Osteocyte (in vitro differentiated cells): ENCODE results near the gene CTNNA2. TPM values are rescaled to one million over a fixed set of nuclear protein-coding genes. Genes with fewer than 3 reads are reported as not detected.

Experiments
- DNase-seq: peaks from one replicate; pipeline ENCODE4 v3.0.0; 2021; ENCODE audit warnings: mixed read lengths; ENCODE audit not compliant: unreplicated experiment; ENCODE audit errors: extremely low spot score
- H3K27ac Mint-ChIP-seq: one replicate; pipeline ENCODE4 v1.8.0; 2021; ENCODE audit warnings: mild to moderate bottlenecking, mixed read lengths; ENCODE audit not compliant: unreplicated experiment
- H3K27me3 Mint-ChIP-seq: one replicate; pipeline ENCODE4 v1.8.0; 2021; ENCODE audit warnings: mixed read lengths; ENCODE audit not compliant: unreplicated experiment
- H3K36me3 Mint-ChIP-seq: one replicate; pipeline ENCODE4 v1.8.0; 2021; ENCODE audit warnings: mixed read lengths; ENCODE audit not compliant: unreplicated experiment
- H3K4me1 Mint-ChIP-seq: one replicate; pipeline ENCODE4 v1.8.0; 2021; ENCODE audit warnings: mixed read lengths; ENCODE audit not compliant: unreplicated experiment
- H3K4me3 Mint-ChIP-seq: one replicate; pipeline ENCODE4 v1.8.0; 2021; ENCODE audit warnings: mild to moderate bottlenecking, moderate library complexity, mixed read lengths; ENCODE audit not compliant: unreplicated experiment
- H3K9me3 Mint-ChIP-seq: one replicate; pipeline ENCODE4 v1.8.0; 2021; ENCODE audit warnings: mixed read lengths; ENCODE audit not compliant: unreplicated experiment
- total RNA-seq: library from RNA; stranded (reverse); gene quantifications from 2 replicates; pipeline ENCODE4 v1.2.1, GENCODE V29; 2021
- TF ChIP-seq, protein P1 (sequence below): fragments of 200-600 bp; sonication (generic); IDR thresholded peaks from 2 replicates; pipeline ENCODE4 v1.5.0; 2021; ENCODE audit warnings: antibody characterized with exemption, mild to moderate bottlenecking, moderate library complexity

Gene CTNNA2
- total RNA-seq, 1 donor from 2014 or later: not detected

- Mint-ChIP-seq H3K4me3 (no peak overlapping the region), H3K9me3 (no peaks in the 10 kb centered on the region), H3K4me1 (no peaks in the 10 kb centered on the region), H3K27me3 (peaks cover 3% of the 10 kb centered on the region), H3K36me3 (no peaks in the 10 kb centered on the region), H3K27ac (no peak overlapping the region)
- TF ChIP-seq, protein P1, sequence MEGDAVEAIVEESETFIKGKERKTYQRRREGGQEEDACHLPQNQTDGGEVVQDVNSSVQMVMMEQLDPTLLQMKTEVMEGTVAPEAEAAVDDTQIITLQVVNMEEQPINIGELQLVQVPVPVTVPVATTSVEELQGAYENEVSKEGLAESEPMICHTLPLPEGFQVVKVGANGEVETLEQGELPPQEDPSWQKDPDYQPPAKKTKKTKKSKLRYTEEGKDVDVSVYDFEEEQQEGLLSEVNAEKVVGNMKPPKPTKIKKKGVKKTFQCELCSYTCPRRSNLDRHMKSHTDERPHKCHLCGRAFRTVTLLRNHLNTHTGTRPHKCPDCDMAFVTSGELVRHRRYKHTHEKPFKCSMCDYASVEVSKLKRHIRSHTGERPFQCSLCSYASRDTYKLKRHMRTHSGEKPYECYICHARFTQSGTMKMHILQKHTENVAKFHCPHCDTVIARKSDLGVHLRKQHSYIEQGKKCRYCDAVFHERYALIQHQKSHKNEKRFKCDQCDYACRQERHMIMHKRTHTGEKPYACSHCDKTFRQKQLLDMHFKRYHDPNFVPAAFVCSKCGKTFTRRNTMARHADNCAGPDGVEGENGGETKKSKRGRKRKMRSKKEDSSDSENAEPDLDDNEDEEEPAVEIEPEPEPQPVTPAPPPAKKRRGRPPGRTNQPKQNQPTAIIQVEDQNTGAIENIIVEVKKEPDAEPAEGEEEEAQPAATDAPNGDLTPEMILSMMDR: no peak
- DNase-seq: no peak
Observed at GRCh38 chr2:79611448-79612016, 98.7 kb downstream of the CTNNA2 start.

- Mint-ChIP-seq H3K9me3 (no peaks in the 10 kb centered on the region), H3K4me3 (no peak overlapping the region), H3K36me3 (no peaks in the 10 kb centered on the region), H3K27me3 (peaks cover 3% of the 10 kb centered on the region), H3K27ac (no peak overlapping the region), H3K4me1 (no peaks in the 10 kb centered on the region)
- TF ChIP-seq, protein P1: no peak
- DNase-seq: no peak
Observed at GRCh38 chr2:79612999-79613398, 100.1 kb downstream of the CTNNA2 start.

GRCh38 chr2:79619442-79619841 is 106.6 kb downstream of the CTNNA2 start:
- peaks cover 3% of the 10 kb centered on the region for H3K27me3 Mint-ChIP-seq
- H3K27ac Mint-ChIP-seq: no peak overlapping the region
- H3K4me3 Mint-ChIP-seq: no peak overlapping the region
- DNase-seq: no peak
- no peaks in the 10 kb centered on the region for H3K4me1 Mint-ChIP-seq
- no peaks in the 10 kb centered on the region for H3K36me3 Mint-ChIP-seq
- H3K9me3 Mint-ChIP-seq: no peaks in the 10 kb centered on the region
- TF ChIP-seq, protein P1: no peak

GRCh38 chr2:79619976-79620375 is 107.1 kb downstream of the CTNNA2 start:
- Mint-ChIP-seq H3K9me3 (no peaks in the 10 kb centered on the region), H3K4me3 (no peak overlapping the region), H3K4me1 (no peaks in the 10 kb centered on the region), H3K27ac (no peak overlapping the region), H3K36me3 (no peaks in the 10 kb centered on the region), H3K27me3 (peaks cover 3% of the 10 kb centered on the region)
- TF ChIP-seq, protein P1: no peak
- DNase-seq: no peak

DNA sequence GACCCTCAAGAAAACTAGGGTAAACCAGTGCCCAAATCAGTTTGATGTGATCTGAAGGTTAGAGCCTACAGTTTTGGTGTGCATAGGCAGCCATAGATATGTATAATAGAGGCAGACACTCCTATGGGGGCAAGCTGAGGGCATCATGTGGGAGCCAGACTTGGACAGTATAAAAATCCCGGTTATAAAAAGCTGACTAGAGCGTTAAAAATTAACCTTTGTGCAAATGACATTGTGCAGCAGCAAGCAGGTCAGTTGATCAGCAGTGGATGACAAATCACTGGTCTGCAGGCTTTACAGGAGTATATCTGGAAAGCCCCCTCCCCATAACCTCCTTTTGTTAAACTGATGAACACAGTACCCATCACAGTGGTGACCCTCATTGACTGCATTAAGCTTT is 107.8 kb downstream of the CTNNA2 start:
- H3K36me3 Mint-ChIP-seq: no peaks in the 10 kb centered on the region
- H3K4me1 Mint-ChIP-seq: no peaks in the 10 kb centered on the region
- peaks cover 2% of the 10 kb centered on the region for H3K27me3 Mint-ChIP-seq
- H3K9me3 Mint-ChIP-seq: no peaks in the 10 kb centered on the region
- H3K4me3 Mint-ChIP-seq: no peak overlapping the region
- H3K27ac Mint-ChIP-seq: no peak overlapping the region
- TF ChIP-seq, protein P1: no peak
- DNase-seq: no peak
